Measurements from ENCODE around the gene TMEM121. TPM values are rescaled to one million over a fixed set of nuclear protein-coding genes. Genes with fewer than 3 reads are reported as not detected.

The TMEM121 gene
- total and polyA plus RNA-seq, 2 of the 8 experiments (the other 6 are each of a cell fraction or from before 2014, with no cell fraction given), result 1.9 TPM; not detected in 1

- H2BK20ac ChIP-seq (ENCODE audit: low read length), result no peak overlapping the region
- H3K23me2 ChIP-seq (ENCODE audit: low read depth, low read length), result no peaks in the 10 kb centered on the region
- H3K4me2 ChIP-seq (ENCODE audit: insufficient read depth in 1 of 2, low read depth in 2 of 2, low read length in 2 of 2), result no peak overlapping the region
- peaks cover 8 to 22% (median 16%) of the 10 kb centered on the region in 4 experiments for H3K27me3 ChIP-seq (replicated peaks in 1 of 4; ENCODE audit: control insufficient read depth in 3 of 4, extremely low read depth in 1 of 4, insufficient read depth in 3 of 4, low read length in 3 of 4)
- ChIA-PET CTCF (ENCODE audit: partially characterized antibody) (interaction anchor here (0.5 to 1.0 kb wide), 2 partner anchors 65 to 202 kb away, joined by 3 read pairs; no protein-coding TSS in a partner anchor), POLR2A (ENCODE audit: partially characterized antibody) (no interaction called here)
- H4K5ac ChIP-seq (ENCODE audit: insufficient read length, low read depth, low read length), result no peak overlapping the region
- H2AFZ ChIP-seq (ENCODE audit: low read length), result no peak overlapping the region
- no peak overlapping the region for H2BK15ac ChIP-seq (ENCODE audit: low read length)
- no peak overlapping the region for H3K23ac ChIP-seq (ENCODE audit: insufficient read length)
- 83% methylated on average over 15 of the region's 19 CpGs; no CpG with 5 or more reads in 1 of the 2 experiments for WGBS, 2 experiments (ENCODE audit: extremely low coverage in 1 of 2, insufficient coverage in 1 of 2, insufficient read length in 1 of 2, insufficient replicate concordance in 2 of 2, low coverage in 1 of 2, low lambda C conversion rate in 2 of 2, missing lambda C conversion rate in 1 of 2)
- peaks cover 0 to 1% (median 0%) of the 10 kb centered on the region in 4 experiments; a peak in 2 of 7 replicates for H3K4me1 ChIP-seq (replicated peaks in 1 of 4; ENCODE audit: control insufficient read depth in 3 of 4, insufficient read depth in 4 of 4, low read length in 3 of 4)
- no peak for DNase-seq (ENCODE audit: low read depth in 1 of 2, low spot score in 2 of 2)
- no peak overlapping the region for H3K9ac ChIP-seq (replicated peaks in 1 of 4; ENCODE audit: extremely low read depth in 1 of 4, low read depth in 3 of 4, low read length in 3 of 4)
- no peak overlapping the region for H3K4ac ChIP-seq (replicated peaks; ENCODE audit: insufficient read length, low read depth, low read length)
- H2AK5ac ChIP-seq (ENCODE audit: low read depth, low read length), result no peak overlapping the region
- H2BK5ac ChIP-seq (ENCODE audit: low read depth, low read length), result no peak overlapping the region
- H3K79me2 ChIP-seq (ENCODE audit: control insufficient read depth in 1 of 2, insufficient read depth in 2 of 2, low read length in 2 of 2), result no peaks in the 10 kb centered on the region
- H4K8ac ChIP-seq (ENCODE audit: extremely low read depth, insufficient read depth, low read length), result no peak overlapping the region
- no peaks in the 10 kb centered on the region for H4K20me1 ChIP-seq (replicated peaks in 1 of 2; ENCODE audit: control insufficient read depth in 1 of 2, insufficient read depth in 2 of 2, low read length in 2 of 2)
- peaks cover 6 to 79% of the 10 kb centered on the region in 2 experiments; a peak in 3 of 4 replicates for H3K9me3 ChIP-seq (ENCODE audit: insufficient read depth in 2 of 2, low read depth in 1 of 2, low read length in 1 of 2)
- no peak overlapping the region for H2BK12ac ChIP-seq (ENCODE audit: low read depth, low read length)
- no peak overlapping the region for H2BK120ac ChIP-seq (replicated peaks; ENCODE audit: low read depth, low read length)
- no peak overlapping the region for H3K18ac ChIP-seq (ENCODE audit: extremely low read depth, low read length)
- no peak overlapping the region for H3K27ac ChIP-seq (ENCODE audit: low read depth, low read length)
- no peak overlapping the region for H3K56ac ChIP-seq (replicated peaks; ENCODE audit: insufficient read length, low read depth, low read length)
- no peak for FAIRE-seq
- H3K4me3 ChIP-seq (ENCODE audit: extremely low read depth in 1 of 4, insufficient read depth in 2 of 4, low read depth in 3 of 4, low read length in 4 of 4), result no peak overlapping the region
- H3K79me1 ChIP-seq (ENCODE audit: low read depth, low read length), result no peaks in the 10 kb centered on the region
- no peak overlapping the region for H3K14ac ChIP-seq (ENCODE audit: insufficient read length)
- H4K91ac ChIP-seq (replicated peaks; ENCODE audit: insufficient read length, low read length), result no peak overlapping the region
- no peaks in the 10 kb centered on the region for H3K36me3 ChIP-seq (ENCODE audit: control insufficient read depth in 2 of 4, insufficient read depth in 4 of 4, low read length in 3 of 4)
- TF ChIP-seq EZH2 (IDR thresholded peaks at IDR 0.05; ENCODE audit: low read depth, low read length, severe bottlenecking) (no peak), BRCA1 (IDR thresholded peaks at IDR 0.05; ENCODE audit: low read depth, low read length) (no peak), POLR2AphosphoS5 (IDR thresholded peaks at IDR 0.05; ENCODE audit: low read depth, low read length) (no peak), PHF8 (conservative IDR thresholded peaks at IDR 0.05; ENCODE audit: low read depth, low read length) (no peak), CHD2 (IDR thresholded peaks at IDR 0.05; ENCODE audit: low read length) (no peak), NANOG (IDR thresholded peaks at IDR 0.05; ENCODE audit: insufficient read depth, low read depth, low read length, poor library complexity, severe bottlenecking) (no peak), FOSL1 (IDR thresholded peaks at IDR 0.05; ENCODE audit: insufficient read depth, low read depth, low read length) (no peak), GABPA (IDR thresholded peaks at IDR 0.05; ENCODE audit: borderline replicate concordance, insufficient read depth, low read length) (no peak), BCL11A (IDR thresholded peaks at IDR 0.05; ENCODE audit: low read depth in 2 of 2, low read length in 2 of 2) (no peak), SRF (IDR thresholded peaks at IDR 0.05; ENCODE audit: low read depth, low read length) (no peak), RNF2 (IDR thresholded peaks at IDR 0.05; ENCODE audit: borderline replicate concordance, low read depth, low read length, missing control alignments, poor library complexity, severe bottlenecking) (no peak), TBP (IDR thresholded peaks at IDR 0.05; ENCODE audit: low read depth, low read length) (no peak), KDM5A (IDR thresholded peaks at IDR 0.05; ENCODE audit: low read length) (no peak)
These were observed 5.7 kb downstream of the TMEM121 start for GRCh38 chr14:105531894-105532623.

All from H1 (cell line).